Measurements from ENCODE around the gene PTPRU. TPM values are rescaled to one million over a fixed set of nuclear protein-coding genes. Genes with fewer than 3 reads are reported as not detected.

PTPRU gene
- total RNA-seq, 1 experiment from 2014 or later, result not detected

DNA sequence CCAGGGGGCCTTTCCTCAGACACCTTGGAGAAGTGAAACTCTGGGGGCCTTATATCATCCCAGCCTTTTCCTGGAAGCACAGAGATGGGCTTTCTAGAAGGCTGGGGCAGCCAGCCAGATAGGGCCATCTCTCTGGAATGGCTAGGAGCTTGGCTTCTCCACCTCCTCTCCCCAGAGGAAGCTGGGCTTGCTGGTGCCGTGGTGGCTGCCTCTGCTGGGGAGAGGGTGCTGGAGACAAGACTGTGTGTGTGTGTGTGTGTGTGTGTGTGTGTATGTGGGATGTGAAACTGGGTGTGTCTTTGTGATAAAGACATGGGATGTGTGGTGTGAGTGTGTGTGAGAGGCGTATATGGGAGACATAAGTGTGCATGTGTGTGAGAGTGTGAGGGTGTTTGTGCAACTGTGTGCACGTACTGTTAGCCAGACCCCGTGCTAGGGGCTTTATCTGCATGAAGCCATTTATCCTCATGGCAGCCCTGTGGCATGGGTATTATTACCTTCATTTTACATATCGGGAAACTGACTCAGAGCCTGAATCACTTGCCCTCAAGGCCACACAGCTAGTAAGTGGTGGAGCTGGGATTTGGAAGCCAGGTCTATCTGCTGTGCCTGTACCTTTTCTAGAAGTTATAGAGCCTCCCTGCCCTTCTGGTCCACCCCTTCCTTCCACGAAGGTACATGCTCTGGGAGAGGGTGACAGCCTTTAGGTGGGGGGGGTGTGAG, 44.2 kb downstream of the PTPRU start:
- no peak overlapping the region for H3K27ac ChIP-seq (ENCODE audit: low read length)
- H2AFZ ChIP-seq (ENCODE audit: low read length), result no peak overlapping the region
- no peak overlapping the region for H3K9ac ChIP-seq (ENCODE audit: low read length)
- no peaks in the 10 kb centered on the region for H3K27me3 ChIP-seq (ENCODE audit: low read length)
- no peaks in the 10 kb centered on the region for H3K9me2 ChIP-seq (replicated peaks; ENCODE audit: insufficient read depth, low read length)
- H3K36me3 ChIP-seq (ENCODE audit: insufficient read depth, low read length), result no peaks in the 10 kb centered on the region
- peaks cover 3% of the 10 kb centered on the region; the same call in 1 of the 2 replicates for H3K4me1 ChIP-seq (ENCODE audit: low read length)
- no peak overlapping the region for H3K4me2 ChIP-seq (ENCODE audit: low read depth, low read length, poor library complexity, severe bottlenecking)
- no peak for DNase-seq
- no peaks in the 10 kb centered on the region for H4K20me1 ChIP-seq (ENCODE audit: insufficient read depth, low read depth, low read length)
- H3K79me2 ChIP-seq (ENCODE audit: low read length), result no peaks in the 10 kb centered on the region
- H3K4me3 ChIP-seq (ENCODE audit: low read length), result no peak overlapping the region
- no peaks in the 10 kb centered on the region for H3K9me3 ChIP-seq (ENCODE audit: low read length)

DNA sequence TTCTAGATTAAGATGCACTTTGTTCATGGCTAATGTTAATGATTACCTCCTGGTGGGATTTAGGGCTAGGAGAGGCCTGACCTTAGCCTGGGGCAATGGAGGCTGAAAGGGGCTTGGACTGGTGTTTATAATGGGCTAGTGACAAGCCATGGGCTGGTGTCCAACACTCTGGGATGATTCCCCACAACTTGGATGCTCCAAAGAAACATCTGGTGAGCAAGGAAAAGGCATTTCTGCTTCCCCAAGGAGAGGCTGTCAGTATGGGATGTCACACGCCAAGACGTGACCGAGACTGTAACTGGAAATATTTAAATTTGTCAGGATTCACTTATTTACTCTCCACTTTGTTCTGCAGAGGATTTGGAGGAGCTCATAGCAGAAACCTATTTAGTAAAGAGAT, 45.2 kb downstream of the PTPRU start:
- Histone ChIP-seq H3K36me3 (ENCODE audit: insufficient read depth, low read length) (no peaks in the 10 kb centered on the region), H3K4me2 (ENCODE audit: low read depth, low read length, poor library complexity, severe bottlenecking) (no peak overlapping the region), H3K4me3 (ENCODE audit: low read length) (no peak overlapping the region), H3K27me3 (ENCODE audit: low read length) (no peaks in the 10 kb centered on the region), H3K9me2 (replicated peaks; ENCODE audit: insufficient read depth, low read length) (no peaks in the 10 kb centered on the region), H4K20me1 (ENCODE audit: insufficient read depth, low read depth, low read length) (no peaks in the 10 kb centered on the region), H3K9me3 (ENCODE audit: low read length) (no peaks in the 10 kb centered on the region), H3K4me1 (ENCODE audit: low read length) (peaks cover 3% of the 10 kb centered on the region; the same call in 1 of the 2 replicates), H2AFZ (ENCODE audit: low read length) (no peak overlapping the region), H3K9ac (ENCODE audit: low read length) (no peak overlapping the region), H3K27ac (ENCODE audit: low read length) (no peak overlapping the region), H3K79me2 (ENCODE audit: low read length) (no peaks in the 10 kb centered on the region)
- no peak for DNase-seq

DNA sequence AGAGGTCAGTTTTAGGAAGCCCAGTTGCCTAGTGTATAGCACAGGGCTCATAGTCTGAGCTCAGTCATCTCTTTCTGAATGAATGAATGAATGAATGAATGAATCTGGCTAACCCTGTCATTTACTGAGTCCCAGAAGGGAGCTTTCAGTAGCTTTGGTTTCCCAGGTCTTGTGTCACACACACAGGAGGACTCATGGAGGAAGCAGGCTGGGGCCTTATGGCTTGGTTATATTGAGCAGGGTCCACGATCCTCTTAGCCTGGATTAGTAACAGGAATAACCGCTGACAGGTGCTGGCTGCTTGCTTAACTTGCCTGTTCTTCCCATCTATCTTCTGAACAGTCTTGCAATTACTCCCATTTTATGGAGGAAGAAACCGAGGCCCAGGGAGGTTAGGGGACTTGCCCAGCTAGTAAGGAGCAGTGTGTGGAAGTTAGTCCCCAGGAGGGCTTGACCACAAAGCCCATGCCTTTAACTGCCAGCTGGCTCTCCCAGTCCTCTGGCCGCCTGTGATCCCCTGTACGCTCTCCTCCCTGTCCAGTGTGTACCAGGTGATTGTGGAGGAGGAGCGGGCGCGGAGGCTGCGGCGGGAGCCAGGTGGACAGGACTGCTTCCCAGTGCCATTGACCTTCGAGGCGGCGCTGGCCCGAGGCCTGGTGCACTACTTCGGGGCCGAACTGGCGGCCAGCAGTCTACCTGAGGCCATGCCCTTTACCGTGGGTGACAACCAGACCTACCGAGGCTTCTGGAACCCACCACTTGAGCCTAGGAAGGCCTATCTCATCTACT, 46.0 kb downstream of the PTPRU start:
- Histone ChIP-seq H3K27me3 (ENCODE audit: low read length) (no peaks in the 10 kb centered on the region), H3K4me1 (ENCODE audit: low read length) (peaks cover 9% of the 10 kb centered on the region), H3K9me3 (ENCODE audit: low read length) (no peaks in the 10 kb centered on the region), H3K4me3 (ENCODE audit: low read length) (no peak overlapping the region), H3K9me2 (replicated peaks; ENCODE audit: insufficient read depth, low read length) (no peaks in the 10 kb centered on the region), H3K36me3 (ENCODE audit: insufficient read depth, low read length) (no peaks in the 10 kb centered on the region), H2AFZ (ENCODE audit: low read length) (no peak overlapping the region), H4K20me1 (ENCODE audit: insufficient read depth, low read depth, low read length) (no peaks in the 10 kb centered on the region), H3K4me2 (ENCODE audit: low read depth, low read length, poor library complexity, severe bottlenecking) (no peak overlapping the region), H3K9ac (ENCODE audit: low read length) (no peak overlapping the region), H3K27ac (ENCODE audit: low read length) (no peak overlapping the region), H3K79me2 (ENCODE audit: low read length) (no peaks in the 10 kb centered on the region)
- DNase-seq, result no peak

DNA sequence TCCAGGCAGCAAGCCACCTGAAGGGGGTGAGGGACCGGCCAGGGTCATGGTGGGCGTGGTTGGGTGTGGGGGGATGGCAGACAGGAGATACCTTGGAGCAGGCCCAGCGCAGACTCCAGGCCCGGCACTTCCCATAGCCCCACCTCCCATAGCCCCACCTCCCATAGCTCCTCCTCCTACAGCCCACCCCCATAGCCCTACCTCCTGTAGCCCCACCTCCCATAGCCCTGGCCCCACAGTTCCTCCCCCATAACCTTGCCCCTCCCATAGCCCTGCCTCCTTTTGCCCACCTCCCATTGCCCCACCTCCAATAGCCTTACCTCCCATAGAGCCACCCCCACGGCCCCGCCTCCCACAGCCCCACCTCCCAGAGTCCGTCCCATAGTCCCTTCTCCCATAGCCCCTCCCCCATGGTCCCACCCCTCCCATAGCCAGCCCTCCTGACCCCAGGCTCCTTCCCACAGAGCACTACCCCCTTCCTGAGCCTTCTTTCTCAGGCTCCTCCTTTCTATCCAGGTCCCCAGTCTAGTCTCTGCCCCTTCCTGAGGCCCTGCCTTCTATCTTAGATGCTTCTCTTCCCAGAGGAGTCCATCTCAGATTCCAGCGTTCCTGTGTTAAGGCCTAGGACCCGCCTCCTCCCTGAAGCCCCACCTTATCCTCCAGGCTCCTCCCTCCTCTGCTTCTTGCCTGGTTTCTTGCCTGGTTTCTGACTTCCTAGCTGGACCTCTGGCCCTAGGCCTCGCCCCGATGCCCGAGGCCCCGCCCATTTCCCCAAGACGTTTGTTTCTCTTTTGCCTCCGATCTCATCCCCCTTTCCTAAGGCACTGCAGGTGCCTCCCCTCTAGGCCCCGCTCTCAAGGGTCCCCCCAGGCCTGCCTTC, 46.8 kb downstream of the PTPRU start:
- Histone ChIP-seq H3K9me3 (ENCODE audit: low read length) (no peaks in the 10 kb centered on the region), H3K4me3 (ENCODE audit: low read length) (no peak overlapping the region), H3K4me1 (ENCODE audit: low read length) (peaks cover 9% of the 10 kb centered on the region), H3K9me2 (replicated peaks; ENCODE audit: insufficient read depth, low read length) (no peaks in the 10 kb centered on the region), H2AFZ (ENCODE audit: low read length) (peak overlapping the region; percentile 97), H3K4me2 (ENCODE audit: low read depth, low read length, poor library complexity, severe bottlenecking) (peak overlapping the region; percentile 51), H4K20me1 (ENCODE audit: insufficient read depth, low read depth, low read length) (no peaks in the 10 kb centered on the region), H3K27ac (ENCODE audit: low read length) (no peak overlapping the region), H3K27me3 (ENCODE audit: low read length) (no peaks in the 10 kb centered on the region), H3K79me2 (ENCODE audit: low read length) (no peaks in the 10 kb centered on the region), H3K9ac (ENCODE audit: low read length) (no peak overlapping the region), H3K36me3 (ENCODE audit: insufficient read depth, low read length) (no peaks in the 10 kb centered on the region)
- peak; percentile 95 for DNase-seq

DNA sequence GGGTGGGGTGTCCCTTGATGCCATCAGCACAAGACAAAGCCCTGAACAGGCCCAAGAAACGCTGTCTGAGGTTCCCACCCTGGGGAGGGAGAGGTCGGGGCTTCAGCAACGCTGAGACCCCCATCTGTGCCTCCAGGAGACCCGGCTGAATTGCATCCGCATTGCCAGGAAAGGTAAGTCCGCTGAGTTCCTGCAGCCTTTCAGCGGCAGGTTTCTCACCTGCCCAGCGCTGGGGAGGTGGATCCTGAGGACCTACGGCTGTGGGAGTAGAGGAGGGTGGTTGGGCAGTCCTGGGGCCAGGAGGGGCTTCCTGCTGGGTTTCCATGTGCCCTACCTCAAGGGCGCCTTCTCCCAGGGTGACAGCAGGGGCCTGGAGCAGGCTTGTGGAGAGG, 47.5 kb downstream of the PTPRU start:
- no peaks in the 10 kb centered on the region for H3K36me3 ChIP-seq (ENCODE audit: insufficient read depth, low read length)
- H3K27me3 ChIP-seq (ENCODE audit: low read length), result no peaks in the 10 kb centered on the region
- no peaks in the 10 kb centered on the region for H3K9me3 ChIP-seq (ENCODE audit: low read length)
- H3K79me2 ChIP-seq (ENCODE audit: low read length), result no peaks in the 10 kb centered on the region
- no peaks in the 10 kb centered on the region for H4K20me1 ChIP-seq (ENCODE audit: insufficient read depth, low read depth, low read length)
- no peak for DNase-seq
- no peaks in the 10 kb centered on the region for H3K9me2 ChIP-seq (replicated peaks; ENCODE audit: insufficient read depth, low read length)
- no peak overlapping the region for H3K4me3 ChIP-seq (ENCODE audit: low read length)
- no peak overlapping the region for H3K9ac ChIP-seq (ENCODE audit: low read length)
- peaks cover 9% of the 10 kb centered on the region for H3K4me1 ChIP-seq (ENCODE audit: low read length)
- peak overlapping the region; percentile 51 for H3K4me2 ChIP-seq (ENCODE audit: low read depth, low read length, poor library complexity, severe bottlenecking)
- no peak overlapping the region for H2AFZ ChIP-seq (ENCODE audit: low read length)
- H3K27ac ChIP-seq (ENCODE audit: low read length), result no peak overlapping the region

DNA sequence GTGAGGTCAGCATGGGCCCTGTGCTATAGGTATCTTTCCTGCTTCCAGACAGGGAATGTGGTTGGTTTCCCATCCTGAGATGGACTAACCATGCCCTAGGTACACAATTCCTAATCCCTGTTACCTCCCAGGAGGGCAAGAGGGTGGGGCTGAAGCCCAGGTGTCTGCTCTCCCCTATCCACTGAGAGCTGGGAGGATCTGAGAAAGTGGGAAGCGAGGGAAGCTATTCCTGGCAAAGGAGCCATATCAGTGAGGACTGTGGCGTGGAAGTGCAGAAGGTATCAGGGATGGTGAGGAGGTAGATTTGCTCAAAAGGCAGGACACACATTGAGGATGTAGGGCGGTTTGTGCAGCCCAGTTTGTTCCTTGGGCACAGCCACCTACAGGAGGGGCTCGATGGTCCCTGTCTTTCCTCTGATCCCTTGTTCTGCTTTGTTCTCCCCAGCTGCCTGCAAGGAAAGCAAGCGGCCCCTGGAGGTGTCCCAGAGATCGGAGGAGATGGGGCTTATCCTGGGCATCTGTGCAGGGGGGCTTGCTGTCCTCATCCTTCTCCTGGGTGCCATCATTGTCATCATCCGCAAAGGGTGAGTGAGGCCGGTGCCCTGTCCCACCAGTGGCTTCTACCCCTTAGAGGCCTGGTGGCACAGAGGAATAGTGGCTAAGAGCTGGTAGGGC, 48.1 kb downstream of the PTPRU start:
- Histone ChIP-seq H3K27ac (ENCODE audit: low read length) (no peak overlapping the region), H4K20me1 (ENCODE audit: insufficient read depth, low read depth, low read length) (no peaks in the 10 kb centered on the region), H3K4me2 (ENCODE audit: low read depth, low read length, poor library complexity, severe bottlenecking) (no peak overlapping the region), H3K79me2 (ENCODE audit: low read length) (no peaks in the 10 kb centered on the region), H3K27me3 (ENCODE audit: low read length) (no peaks in the 10 kb centered on the region), H2AFZ (ENCODE audit: low read length) (no peak overlapping the region), H3K9me3 (ENCODE audit: low read length) (no peaks in the 10 kb centered on the region), H3K4me3 (ENCODE audit: low read length) (no peak overlapping the region), H3K36me3 (ENCODE audit: insufficient read depth, low read length) (no peaks in the 10 kb centered on the region), H3K9ac (ENCODE audit: low read length) (no peak overlapping the region), H3K9me2 (replicated peaks; ENCODE audit: insufficient read depth, low read length) (no peaks in the 10 kb centered on the region), H3K4me1 (ENCODE audit: low read length) (peaks cover 9% of the 10 kb centered on the region)
- DNase-seq, result no peak

DNA sequence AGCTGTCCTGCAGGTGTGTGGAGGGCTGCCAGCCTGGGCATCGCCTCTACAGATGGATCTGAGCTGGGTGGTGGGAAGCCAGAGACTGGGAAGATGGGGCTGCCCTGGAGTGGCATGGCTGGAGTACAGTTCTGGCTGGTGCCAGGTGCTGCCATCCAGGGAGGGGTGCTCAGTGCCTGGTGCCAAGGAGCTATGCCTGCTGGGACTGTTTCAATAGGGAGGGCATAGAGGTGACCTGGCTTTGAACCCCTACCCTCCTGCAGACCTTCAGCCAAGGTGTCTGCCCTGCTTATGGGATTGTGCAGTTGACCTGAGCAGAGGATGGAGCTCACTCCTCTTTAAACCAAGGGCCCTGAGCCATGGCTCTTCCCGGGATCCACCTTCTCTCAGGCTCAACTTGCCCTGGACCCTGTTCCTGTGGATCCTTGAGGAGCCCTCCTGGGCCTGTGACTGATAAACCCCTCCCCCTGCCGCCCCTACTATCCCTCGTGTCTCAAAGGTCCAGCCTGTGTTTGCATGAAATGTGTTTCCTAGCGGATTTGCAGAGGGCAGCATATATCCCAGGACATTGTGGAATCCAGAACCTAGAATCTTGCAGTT, 48.7 kb downstream of the PTPRU start:
- H3K36me3 ChIP-seq (ENCODE audit: insufficient read depth, low read length), result no peaks in the 10 kb centered on the region
- H3K9me2 ChIP-seq (replicated peaks; ENCODE audit: insufficient read depth, low read length), result no peaks in the 10 kb centered on the region
- DNase-seq, result no peak
- no peak overlapping the region for H3K4me2 ChIP-seq (ENCODE audit: low read depth, low read length, poor library complexity, severe bottlenecking)
- no peak overlapping the region for H3K27ac ChIP-seq (ENCODE audit: low read length)
- no peaks in the 10 kb centered on the region for H3K79me2 ChIP-seq (ENCODE audit: low read length)
- no peaks in the 10 kb centered on the region for H3K27me3 ChIP-seq (ENCODE audit: low read length)
- no peak overlapping the region for H3K4me3 ChIP-seq (ENCODE audit: low read length)
- H3K9me3 ChIP-seq (ENCODE audit: low read length), result no peaks in the 10 kb centered on the region
- peaks cover 9% of the 10 kb centered on the region for H3K4me1 ChIP-seq (ENCODE audit: low read length)
- H4K20me1 ChIP-seq (ENCODE audit: insufficient read depth, low read depth, low read length), result no peaks in the 10 kb centered on the region
- no peak overlapping the region for H3K9ac ChIP-seq (ENCODE audit: low read length)
- H2AFZ ChIP-seq (ENCODE audit: low read length), result no peak overlapping the region
